ENCODE data around the gene TSPO2.

Gene TSPO2

DNA sequence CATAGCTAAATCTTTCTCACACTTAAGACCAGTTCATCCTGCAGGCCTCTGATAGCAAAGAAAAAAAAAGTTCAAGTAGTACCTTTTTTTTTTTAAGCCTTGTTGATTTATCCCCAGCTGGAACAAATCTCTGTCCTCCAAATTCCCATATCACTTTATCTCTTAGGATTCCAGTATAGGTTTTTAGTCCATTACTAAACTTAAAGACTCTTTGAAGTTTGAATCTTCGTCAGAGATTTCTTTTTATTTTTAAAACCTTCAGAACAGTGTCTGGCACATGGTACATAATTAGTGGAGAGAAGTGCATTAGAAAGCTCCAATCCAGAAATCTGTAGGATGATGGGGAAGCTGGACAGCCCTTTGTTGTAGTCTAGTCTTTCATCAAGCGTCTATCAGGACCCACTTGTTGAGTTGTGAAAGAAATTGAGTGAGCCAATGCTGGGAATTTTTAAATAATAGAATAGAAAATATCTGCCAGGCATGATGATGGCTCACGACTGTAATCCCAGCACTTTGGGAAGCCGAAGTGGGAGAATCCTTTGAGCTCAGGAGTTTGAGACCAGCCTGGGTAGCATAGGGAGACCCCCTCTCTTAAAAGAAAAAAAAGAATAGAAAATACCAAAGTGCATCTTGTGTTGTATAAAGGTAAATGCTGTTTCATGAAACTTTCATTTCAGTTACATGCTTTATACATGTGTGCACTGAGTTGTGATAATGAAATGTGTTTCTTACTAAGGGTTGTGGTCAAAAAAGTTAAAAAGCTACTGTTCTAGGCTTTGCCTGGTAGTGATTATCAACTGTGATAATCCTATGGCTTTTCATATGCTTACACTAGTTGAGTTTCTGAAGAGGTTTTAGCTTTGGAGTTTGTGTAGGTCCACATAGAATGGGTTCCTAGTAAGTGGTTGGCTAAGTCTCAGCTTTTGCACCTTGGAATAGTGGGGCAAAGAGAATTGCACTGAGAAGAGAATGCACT is 33.7 kb downstream of the TSPO2 start:
- no peak for DNase-seq (ENCODE audit: low read depth)

GRCh38 chr6:41077536-41077935 is 35.3 kb downstream of the TSPO2 start:
- DNase-seq (ENCODE audit: low read depth): no peak

DNA sequence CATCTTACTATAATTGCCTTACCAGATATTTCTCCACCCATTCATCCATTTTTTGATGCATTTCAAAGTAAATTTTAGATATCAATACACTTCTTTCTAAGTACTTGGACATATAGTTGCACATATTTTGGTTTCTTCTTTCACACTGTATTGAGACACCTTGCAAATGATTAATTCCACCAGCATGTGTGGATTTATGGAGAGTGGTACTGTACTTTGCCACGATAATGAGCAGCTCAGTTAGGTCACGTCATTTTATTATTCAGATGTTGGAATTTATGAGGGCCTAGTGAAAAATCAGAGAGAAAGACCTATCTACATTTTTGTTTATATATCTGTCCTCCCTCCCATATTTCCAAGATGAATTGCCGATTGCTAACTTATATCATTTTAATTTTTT is 35.8 kb downstream of the TSPO2 start:
- DNase-seq (ENCODE audit: low read depth): no peak

DNA sequence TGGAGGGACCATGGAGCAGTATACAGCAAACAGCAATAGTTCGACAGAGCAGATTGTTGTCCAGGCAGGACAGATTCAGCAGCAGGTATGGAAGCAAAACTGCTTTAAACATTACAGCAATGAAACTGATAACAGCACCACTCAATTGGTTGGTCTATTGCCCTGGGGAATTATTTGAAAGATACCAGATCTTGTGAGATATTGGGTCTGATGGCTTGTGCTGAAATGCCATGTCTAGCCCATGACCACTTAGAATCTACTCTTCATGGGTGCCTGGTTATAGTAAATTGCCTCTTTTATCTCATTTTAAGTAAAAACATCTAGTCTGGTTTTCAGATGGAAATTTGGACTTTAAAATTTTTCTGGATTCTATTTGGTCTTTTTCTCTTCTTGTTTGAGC is 36.8 kb downstream of the TSPO2 start:
- DNase-seq (ENCODE audit: low read depth): no peak

- DNase-seq (ENCODE audit: low read depth): no peak
Measured at GRCh38 chr6:41080621-41081020, 38.4 kb downstream of the TSPO2 start.

- no peak for DNase-seq (ENCODE audit: low read depth)
Measured at GRCh38 chr6:41083072-41083471, 40.8 kb downstream of the TSPO2 start.

- DNase-seq (ENCODE audit: low read depth): no peak
Measured at GRCh38 chr6:41085182-41085581, 42.9 kb downstream of the TSPO2 start.

DNA sequence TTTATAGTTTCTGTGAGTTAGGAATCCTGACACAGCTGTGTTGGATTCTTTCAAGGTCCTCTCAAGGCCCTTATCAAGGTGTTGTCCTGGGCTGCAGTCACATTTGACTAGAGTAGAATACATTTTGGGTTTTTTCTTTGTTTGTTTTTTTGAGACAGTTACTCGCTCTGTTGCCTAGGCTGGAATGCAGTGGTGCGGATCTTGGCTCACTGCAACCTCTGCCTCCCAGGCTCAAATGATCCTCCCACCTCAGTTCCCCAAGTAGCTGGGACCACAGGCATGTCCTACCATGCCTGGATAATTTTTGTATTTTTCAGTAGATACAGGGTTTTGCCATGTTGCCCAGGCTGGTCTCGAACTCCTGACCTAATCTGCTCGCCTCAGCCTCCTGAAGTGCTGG is 46.2 kb downstream of the TSPO2 start:
- DNase-seq (ENCODE audit: low read depth): no peak

DNA sequence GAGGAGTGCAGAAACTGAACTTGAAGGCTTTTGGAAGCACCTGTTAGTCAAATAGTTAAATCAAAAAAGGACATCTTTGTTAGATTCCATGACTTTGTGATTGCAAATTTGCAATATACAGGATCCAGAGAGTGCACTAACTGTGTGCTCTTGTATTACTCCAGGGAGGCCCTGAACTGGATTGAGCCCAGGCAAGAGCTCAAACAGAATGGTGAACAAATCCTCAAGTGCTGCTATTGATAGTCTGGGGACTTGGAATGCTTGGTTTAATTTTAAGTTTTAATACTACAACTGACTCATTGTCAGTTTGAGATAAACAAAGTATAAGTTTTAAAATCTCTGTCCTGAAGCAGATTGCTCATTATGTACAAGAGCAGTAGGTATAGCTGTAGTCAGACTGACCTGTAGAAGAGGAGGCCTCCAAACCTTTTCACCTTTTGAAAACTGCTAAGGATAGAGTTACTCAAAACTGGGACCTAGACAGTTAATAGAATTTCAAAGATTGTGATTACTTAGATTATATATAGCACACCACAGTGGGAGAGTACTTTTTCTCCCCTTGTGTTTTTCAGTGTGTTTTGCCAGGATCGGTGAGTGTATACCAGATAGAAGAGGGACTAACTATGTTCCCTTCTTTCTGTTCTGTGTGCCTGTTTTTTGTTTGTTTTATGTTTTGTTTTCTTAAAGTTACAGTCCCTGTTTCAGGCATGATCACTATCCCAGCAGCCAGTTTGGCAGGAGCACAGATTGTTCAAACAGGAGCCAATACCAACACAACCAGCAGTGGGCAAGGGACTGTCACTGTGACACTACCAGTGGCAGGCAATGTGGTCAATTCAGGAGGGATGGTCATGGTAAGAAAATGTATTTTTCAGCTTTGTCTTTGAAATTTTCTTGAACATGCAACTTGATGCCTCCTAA is 48.8 kb downstream of the TSPO2 start:
- no peak for DNase-seq (ENCODE audit: low read depth)

- no peak for DNase-seq (ENCODE audit: low read depth)
Measured at GRCh38 chr6:41092421-41093140, 50.3 kb downstream of the TSPO2 start.

DNA sequence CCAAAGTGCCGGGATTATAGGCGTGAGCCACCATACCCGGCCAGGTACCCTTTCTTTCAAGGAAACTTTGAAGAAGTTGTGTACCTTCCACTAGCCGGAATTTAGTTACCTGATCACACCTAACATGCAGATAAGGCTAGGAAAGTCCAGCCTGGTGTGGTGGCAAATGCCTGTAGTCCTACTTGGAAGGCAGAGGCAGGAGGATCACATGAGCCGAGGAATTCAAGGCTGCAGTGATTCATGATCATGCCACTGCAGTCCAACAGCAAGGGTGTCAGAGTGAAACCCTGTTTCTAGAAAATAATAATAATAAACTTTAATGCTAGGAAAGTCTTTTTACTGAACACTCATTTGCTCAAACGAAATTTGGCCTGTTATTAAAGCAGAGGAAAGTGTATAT is 51.5 kb downstream of the TSPO2 start:
- DNase-seq (ENCODE audit: low read depth): no peak

All from GM04503 (cell line).